Measurements from ENCODE around the gene ARHGEF38.

The ARHGEF38 gene, protein sequence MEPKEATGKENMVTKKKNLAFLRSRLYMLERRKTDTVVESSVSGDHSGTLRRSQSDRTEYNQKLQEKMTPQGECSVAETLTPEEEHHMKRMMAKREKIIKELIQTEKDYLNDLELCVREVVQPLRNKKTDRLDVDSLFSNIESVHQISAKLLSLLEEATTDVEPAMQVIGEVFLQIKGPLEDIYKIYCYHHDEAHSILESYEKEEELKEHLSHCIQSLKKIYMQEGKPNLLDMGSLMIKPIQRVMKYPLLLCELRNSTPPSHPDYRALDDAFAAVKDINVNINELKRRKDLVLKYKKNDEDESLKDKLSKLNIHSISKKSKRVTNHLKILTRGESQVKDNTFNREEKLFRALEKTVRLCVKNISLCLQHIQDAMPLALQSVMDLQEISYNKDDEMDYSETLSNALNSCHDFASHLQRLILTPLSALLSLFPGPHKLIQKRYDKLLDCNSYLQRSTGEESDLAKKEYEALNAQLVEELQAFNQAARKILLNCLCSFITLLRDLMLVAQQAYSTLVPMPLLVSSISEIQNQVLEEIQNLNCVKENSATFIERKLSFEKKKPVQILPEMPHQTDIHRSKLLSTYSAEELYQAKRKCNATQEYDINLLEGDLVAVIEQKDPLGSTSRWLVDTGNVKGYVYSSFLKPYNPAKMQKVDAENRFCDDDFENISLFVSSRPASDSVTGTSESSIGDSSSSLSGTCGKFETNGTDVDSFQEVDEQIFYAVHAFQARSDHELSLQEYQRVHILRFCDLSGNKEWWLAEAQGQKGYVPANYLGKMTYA

DNA sequence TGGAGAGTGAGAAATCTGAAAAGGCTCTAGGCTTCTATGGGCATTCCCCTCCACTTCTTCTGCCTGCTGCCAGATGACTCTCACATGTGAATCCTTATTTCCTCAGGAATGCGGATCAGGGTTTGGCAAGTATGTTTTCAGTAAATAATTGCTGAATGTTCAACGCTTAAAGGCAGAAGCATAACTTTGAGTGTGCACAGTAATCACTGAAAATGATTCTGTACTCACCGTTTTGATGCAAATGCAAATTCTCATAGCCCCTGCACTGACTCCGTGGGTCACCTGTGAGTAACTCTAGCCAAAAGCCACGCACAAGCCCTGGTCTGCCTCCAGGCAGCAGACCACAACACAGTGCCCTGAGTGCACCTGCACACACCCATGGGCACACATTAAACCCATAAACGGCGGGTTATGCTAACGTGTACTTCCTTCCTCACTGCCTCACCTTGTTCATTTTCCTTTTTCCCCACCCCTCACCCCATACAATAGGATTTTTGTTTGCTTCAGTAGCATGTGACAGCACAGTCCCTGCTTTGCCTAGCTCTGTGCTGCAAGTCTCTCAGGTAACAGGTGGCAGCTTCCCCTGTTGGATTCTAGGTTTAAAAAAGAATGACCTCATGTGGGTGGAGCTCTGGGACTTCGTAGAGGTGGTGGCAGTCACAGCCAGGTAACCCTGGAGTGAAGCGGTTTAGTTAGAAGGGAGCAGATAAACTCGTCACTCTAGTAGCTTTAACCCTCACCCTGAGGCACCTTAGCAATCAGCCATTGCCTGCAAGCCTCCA is at the start of gene ARHGEF38:
Gene ARHGEF38 (plus strand): TSS at position 656 of the 782 bp plus-strand sequence. CDS start 146 bp downstream, outside the sequence.
- no peak for DNase-seq

DNA sequence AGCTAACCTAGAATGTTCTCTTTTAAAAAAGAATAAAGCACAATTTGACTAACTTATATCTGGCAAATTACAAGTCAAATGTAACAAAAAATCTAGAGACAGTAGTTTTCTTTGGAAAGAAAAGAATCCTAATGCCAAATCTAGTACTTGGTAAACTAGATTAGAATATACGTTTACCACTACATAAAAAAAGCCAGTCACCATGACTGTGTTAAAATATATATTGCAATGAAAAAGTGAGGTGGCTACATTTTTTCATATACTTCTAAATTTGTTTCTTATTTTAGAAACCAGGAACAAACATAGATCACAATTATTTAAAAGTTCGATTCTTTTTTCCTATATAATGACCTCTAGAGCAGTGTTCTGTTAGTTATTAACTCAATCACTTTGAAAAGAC is 48.9 kb upstream of the ARHGEF38 start:
- no peak for DNase-seq

DNA sequence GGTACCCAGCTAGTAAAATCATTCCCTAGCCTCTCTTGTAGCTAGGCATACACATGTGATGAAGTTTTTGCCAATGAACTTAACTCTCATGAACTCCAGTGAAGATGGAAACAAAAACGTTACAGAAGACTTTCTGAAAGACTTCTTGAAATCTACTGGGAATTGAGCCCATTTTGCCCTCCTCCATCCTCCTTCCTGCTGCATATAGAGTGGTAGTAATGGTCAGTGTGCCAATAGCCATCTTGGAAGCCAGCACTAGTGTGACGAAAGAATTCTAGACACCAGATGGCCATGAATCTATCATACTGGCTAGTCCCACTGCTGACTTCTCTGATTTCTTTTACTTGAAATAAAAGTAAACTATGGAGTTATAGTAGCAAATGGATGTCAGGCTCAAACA is 47.7 kb upstream of the ARHGEF38 start:
- no peak for DNase-seq

DNA sequence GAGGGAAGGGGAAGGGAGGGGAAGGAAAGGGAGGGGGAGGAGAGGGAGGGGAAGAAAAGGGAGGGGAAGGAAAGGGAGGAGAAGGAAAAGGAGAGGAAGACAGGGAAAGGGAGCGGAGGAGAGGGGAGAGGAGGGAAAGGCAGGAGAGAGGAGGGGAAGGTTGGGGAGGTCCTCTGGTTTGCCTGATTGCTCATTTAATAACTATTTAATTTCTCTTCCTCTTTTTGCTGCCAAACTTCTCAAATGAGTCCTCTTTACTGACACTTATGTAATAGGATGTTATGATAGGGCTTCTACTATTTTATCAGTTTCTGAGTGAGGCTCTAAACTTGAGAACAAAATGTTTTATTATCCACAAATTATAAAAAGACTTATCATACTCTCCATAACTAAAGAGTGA is 43.1 kb upstream of the ARHGEF38 start:
- DNase-seq, result no peak

DNA sequence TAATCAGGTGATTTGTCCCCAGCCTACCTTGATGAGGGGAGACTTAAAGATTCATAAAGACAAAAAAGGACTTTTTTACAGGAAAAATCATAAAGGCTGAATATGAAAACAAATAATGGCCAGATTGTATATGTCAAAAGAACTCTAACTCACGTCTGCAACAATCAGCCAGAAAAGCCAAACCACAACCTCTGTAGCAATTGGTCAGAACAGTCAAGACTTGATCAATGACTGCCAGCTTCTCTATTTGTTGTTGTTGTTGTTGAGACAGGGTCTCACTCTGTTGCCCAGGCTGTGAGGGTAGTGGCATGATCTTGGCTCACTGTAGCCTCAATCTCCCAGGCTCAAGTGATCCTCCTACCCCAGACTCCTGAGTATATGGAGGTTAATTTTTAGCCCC is 42.7 kb upstream of the ARHGEF38 start:
- DNase-seq, result no peak

DNA sequence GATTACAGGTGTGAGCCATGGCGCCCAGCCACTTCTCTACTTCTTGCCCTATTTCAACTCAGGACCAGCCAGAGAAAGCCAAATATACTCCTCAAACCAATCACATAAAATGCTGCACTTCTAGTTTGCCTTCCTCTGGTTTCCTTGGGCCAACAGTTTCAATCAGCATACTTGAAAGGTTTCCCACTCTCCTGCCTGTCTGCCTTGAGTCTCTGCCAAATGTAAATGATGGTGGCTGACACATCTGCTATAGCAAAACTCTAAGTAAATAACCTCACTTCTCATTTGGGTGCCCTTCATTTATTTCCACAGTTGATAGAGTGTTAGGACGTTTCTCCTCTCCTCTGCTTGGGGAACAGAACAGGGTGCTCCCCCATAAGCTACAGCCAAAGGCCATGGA is 42.2 kb upstream of the ARHGEF38 start:
- no peak for DNase-seq

DNA sequence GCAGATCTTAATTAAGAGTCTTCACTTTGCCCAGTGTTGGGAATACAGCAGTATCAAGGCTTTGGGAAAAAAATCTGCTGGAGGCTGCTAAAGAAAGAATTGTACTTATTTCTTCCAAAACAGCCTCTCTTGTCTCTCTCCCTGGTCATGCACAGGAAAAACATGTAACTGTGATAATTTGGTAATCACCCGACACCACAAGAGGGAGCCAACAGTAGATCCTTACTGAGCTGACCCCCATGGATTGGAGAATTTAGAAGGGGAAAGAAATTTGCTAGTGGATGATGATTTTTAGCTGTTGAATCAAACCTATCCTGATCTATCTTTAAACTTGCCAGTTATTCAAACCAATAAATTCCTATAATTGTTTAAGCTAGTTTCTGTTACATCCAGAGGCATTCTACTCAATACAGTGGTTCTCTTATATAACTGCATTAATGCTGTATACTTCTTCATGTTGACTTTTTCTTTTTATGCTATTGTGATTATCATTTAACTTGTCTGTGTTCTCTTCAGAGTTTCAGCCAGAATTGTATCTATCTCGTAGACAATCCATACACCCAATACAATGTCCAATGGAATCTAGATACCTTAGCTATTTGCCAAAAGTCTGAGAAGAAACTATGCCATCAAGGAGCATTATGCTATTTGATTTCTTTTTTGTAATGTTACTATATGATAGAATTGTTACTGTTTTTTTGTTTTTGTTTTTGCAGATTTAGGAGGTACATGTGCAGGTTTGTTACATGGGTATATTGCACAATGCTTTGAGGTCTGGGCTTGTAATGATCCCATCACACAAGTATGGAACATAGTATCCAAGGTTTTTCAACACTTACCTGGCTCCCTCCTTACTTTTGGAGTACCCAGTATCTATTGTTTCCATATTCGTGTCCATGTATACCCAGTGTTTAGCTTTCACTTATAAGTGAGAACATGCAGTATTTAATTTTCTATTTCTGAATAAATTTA is 31.3 kb upstream of the ARHGEF38 start:
- no peak for DNase-seq

DNA sequence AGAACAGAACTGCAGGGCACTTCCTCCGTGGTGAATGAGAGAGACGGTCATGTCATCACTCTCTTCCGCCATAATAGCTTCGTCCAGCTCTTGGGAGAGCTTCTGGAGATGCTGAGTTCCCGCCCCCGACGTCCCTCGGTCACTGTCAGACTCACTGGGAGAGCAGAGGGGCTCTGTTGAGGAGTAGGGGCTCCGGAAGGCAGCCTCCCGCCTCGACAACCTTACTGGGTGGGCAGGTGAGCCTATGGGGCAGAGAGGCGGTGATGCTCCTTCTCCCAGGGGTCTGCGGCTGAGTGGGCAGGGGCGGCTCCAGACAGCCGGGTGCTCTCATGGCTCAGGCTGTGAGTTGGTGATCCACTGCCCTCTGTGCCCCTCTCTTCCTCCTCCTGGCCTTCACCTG is 25.8 kb upstream of the ARHGEF38 start:
- no peak for DNase-seq

DNA sequence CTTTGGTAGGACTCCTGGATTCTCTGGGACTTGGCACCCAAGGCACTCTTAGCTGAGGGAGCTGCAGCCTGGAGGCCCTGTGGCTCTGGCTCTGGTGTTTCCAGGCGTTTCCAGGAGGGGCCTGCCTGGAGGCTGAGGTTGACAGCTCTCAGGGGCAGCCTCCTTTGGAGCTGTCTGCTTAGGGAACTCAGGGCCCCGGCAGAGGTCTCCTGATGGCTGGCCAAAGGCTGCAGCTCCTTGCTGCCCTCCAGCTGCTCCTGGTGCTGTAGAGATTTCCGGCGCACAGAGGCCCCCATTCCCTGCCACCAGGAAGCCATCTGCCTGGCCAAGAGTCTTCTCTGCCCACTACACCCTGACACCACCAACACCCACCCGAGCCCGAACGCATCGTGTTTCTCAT is 25.3 kb upstream of the ARHGEF38 start:
- no peak for DNase-seq

DNA sequence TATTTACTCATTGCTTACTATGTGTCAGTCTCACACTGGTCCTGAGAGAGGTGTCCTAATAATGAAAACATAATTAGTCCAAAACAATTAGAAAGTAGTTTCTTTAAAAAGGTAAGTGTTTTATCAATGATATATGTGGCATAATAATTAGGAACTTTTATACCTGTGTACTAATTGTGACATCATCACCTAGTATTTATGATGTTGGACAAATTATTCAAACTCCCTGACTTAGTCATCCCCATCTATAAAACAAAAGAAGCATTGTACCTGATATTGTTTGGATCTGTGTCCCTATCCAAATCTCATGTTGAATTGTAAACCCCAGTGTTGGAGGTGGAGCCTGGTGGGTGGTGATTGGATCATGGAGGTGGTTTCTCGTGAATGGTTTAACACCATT is 15.8 kb upstream of the ARHGEF38 start:
- no peak for DNase-seq

DNA sequence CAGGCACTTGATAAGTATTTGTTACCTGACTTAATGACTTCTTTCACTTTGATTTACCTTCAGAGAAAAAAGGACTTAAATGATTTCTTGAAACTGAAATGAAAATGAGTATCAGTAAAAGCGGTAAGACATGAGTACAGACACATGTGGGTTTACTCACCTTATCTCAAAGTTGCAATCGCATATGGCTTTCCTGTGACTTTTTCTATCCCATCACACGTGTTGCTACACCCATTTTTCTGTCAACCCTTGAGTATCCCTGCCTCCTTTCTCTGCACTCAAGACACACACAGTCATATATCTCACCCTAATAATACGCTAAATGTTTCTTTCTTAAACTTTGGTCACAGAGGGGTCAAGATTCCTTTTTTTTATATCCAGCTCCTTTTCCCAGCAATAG is 11.0 kb upstream of the ARHGEF38 start:
- no peak for DNase-seq

DNA sequence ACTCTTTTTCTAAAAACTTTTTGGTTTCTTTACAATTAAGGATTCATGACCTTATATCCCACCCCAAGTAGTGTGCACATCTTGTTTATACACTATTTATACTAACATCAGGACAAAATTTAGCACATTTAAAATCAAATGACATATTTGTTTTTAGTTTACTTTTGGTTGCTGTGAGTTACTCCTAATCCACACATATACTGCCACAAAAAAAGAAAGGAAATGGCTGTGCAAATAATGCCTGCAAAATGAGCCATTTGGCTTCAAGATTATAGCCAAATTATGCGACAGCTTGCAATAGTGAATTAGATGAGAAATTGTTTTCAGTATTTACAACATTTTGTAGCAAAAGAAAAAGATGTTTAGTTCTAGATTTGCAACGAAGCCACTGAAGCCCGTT is 10.4 kb upstream of the ARHGEF38 start:
- no peak for DNase-seq

DNA sequence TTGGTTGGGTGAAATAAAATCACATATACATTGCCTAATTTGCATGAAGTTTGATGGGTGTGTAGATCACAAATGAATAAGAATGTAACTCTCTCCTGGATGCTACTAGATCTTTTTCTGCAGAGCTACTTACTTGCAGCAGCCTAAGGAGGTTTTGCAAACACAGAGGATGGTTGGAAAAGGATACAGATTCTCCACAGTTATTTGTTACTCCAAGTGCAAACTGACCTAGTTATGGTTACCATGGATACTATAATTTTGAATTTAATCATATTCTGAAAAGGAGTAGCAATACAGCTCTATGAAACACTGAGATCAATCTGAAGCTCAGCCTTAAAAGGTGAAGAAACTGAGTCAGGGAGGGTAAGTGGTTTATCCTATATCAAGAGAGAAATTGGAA is 9.1 kb upstream of the ARHGEF38 start:
- DNase-seq, result no peak

DNA sequence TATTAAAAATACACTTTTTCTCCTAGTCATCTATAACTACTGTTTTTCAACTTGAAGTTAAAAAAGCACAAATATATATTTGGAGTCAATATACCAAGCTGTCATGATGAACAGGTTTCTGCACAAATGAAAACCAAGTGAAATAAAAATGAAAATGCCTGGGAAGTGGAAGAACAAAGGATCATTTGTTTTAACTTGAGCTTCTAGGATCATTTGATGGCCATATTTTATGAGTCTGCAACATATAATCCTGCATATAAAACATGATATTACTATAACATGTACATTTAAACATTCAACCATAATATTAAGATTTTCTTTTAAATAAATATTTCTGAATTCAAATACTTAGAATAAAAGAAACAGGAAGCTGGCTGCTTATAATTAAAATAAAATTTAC is 8.5 kb upstream of the ARHGEF38 start:
- no peak for DNase-seq

DNA sequence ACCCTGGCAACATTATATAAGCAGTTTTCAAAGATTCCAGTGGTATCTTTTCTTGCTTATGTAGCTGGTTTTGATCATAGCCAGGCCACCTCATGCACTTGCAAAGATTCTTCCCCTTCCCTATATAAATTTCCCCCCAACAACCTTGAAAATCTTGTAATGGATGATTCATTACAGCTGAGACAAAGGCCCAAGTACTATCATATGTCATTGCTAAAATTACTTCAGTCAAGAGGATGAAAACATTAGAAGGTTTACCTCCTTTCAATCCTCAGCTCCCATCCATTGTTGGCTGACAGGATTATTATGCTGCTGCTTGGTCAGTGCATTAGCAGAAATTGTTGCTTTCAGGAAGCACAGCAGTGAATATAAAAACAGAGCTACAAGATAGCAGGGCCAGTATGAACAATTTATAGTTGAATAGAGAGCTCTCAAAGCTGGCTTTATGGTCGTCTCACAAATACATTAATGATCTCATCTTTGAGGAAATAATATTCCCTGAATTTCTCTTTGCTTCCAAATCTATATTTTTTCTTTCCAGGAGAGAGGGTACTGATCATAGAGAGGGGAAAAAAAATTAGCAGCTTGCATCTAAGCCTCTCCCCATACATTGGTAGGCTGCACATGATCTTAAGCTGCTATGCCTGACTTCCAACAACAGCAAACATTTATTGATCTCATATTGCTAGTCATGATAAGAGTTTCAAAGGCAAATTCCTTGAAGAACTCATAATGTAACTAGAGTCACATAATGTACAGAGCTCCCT is 7.7 kb upstream of the ARHGEF38 start:
- DNase-seq, result no peak

DNA sequence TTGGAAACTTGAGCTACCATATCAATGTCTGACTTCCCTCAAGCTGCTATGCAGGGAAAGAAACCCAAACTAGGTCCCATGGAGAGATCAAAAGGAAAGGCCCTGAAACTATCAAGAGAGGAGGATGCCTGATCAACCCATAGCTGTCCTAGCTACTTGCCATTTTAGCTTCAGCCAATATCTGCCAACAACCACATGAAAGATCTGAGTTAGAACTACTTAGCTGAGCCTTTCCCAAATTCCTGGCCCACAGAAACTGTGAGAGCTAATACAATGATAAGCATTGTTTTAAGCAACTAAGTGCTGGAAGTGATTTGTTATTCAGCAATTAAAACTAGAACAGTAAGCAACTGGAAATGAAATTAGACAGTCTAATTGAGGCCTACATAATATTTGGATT is 6.3 kb upstream of the ARHGEF38 start:
- DNase-seq, result no peak

DNA sequence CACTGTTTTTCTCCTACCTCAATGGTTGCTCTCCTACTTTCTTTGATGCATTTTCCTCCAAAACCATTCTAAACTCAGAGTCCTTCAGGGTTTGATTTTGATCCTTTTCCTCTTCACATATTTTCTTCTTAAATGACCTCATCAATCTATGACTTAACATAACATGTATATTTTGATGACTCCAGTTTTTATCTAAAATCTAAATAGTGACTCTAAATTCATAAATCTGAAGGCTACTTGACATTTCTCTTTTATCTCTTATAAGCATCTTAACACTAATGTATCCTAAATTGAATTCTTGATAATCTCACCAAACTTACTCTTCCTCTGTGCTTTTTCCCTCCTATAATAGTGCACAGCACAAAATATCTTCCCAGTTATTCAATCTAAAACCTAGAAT is 4.7 kb upstream of the ARHGEF38 start:
- DNase-seq, result no peak

DNA sequence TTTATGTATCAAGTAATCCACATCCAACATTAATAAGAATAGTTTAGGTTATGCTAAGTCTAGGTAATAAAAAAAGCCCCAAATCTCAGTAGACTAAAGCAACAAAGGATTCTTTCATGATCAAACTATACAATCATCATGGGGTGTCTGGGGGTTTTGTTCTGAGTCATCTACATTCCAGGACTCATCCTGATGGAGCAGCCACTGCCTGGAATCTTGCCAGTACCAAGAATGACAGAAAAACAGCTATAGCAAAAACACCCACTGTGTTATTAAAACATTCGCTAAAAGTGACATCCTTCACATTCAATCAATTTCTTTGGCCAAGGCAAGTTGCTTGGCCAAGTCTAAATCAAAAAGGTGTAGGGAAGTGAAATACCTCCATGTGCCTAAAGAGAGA is 3.9 kb upstream of the ARHGEF38 start:
- no peak for DNase-seq

DNA sequence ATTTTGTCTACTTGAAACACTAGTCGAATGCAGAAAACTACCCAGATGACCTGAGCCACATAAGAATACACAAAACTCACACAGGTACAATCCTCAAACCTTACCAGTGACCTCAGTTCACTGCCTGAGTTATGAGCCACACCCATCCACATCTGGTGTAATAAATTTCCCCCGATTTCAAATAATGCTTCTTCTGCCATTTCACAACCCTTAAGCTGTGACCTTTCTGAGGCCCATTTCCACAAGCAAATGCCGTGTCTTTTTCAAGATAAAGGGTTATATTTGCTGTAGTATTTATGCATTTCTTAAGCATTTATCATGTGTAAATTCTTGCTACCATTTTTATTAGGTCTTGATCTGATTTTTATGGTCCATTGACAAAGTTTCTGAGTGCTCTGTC is 1.8 kb upstream of the ARHGEF38 start:
- no peak for DNase-seq

DNA sequence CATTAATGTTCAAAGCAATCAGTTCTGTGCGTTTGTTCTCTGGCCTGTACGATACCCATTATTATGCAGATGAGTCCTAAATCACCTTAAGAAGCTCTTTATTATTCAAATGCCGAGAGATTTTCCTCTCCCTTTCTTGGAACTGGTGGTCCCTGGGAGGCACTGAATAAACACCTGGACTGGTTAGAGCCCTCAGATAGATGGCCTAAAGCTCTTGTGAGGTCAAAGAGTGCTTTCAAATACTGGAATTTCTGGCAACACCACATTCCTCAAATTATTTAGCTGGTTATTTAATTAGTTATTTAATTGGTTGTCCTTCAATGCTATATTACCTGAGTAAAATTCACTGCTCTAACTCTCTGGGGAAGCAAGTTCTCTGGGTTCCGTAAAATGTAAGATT is 3.0 kb downstream of the ARHGEF38 start:
- no peak for DNase-seq

DNA sequence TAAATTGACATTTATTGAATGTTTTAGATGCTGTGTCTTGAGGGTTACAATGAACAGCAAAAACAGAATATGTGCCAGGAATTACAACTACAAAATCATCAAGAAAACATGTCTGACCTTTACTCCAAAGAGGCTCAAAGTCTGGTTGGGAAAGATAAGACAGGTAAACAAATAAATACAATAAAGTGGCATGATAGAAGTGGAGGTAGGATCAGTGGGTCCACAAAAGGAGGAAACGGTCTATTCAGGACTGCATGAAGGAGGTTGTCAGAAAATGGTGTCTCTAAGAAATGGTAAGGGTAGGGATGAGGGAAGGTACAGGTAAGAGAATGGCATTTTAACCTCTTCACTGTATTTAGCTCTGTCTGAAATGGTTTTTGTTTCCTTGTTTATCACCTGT is 3.8 kb downstream of the ARHGEF38 start:
- no peak for DNase-seq

DNA sequence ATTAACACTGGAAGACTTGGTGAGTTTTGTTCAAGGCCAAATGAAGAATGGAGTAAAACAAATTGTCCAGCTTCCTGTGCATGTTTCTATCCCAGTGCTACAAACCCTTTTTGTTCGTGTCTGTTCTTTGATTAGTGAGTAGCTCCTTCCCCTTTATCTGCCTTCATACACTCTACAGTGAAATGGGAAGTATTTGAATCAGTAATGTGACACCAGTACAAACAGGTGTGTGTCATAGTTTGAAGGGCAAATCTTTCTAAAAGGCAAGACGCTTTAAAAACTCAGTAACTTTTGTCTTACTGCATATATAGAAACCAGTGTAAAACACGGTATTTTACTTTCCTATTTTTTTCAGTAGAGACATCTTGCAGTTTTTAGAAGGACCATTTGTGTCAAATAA is 5.9 kb downstream of the ARHGEF38 start:
- no peak for DNase-seq
